Stimulated activated CD4-positive, alpha-beta T cell treated with anti-CD3 and anti-CD28 coated beads, Interleukin-15, amount 100 ng/mL, for 24 hours (primary cell): ENCODE data around the gene SEPTIN2.
"Not testable (repeated sequence)": the region's sequence is repeated elsewhere in the genome, so short reads cannot be mapped to it uniquely, and the experiment has no call there.

Source experiments
- DNase-seq: peaks from one replicate; pipeline ENCODE4 v3.0.0-alpha.2; 2020

The SEPTIN2 gene

DNA sequence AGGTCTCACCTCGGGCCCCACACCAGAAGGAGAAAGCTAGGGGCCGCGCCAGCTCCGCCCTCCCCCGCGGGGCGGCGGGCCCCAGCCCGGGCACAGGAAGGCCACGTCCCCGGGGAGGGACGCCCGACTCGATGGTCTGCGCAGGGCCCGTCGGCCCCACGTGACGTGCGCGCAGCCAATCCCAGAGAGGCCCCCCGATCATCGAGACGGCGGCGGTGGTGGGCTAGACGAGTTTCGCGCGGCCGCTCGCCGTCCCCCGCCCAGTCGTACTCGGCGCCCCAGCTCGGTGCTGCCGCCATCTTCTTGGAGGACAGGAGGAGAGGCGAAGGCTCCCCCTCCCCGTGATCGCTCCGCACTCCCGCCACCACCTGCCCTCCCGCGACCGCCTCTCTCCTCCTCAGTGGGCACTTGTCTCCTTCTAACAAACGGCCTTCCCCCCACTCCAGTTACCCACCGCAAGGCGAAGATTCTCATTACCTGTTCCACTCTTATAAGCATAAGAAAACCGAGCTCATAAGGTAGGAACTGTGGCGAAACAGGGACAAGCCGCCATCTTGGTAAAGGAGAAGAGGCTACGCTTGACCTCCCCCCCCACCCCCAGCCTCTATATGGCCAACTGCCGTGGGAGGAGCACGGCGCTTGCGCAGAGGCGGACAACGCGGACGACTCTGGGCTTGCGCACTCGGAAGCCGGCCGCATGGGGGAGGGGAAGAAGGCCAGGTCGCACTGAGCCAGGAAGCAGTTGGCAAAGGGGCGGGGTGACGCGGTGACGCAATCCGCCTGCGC, 439 bp upstream of the SEPTIN2 start, which contains the start of gene HDLBP:
Gene HDLBP, minus strand, starts transcription at position 580 of the 786 bp plus-strand sequence. CDS start 48,803 bp downstream, outside the sequence.
- peak; percentile 100 for DNase-seq

DNA sequence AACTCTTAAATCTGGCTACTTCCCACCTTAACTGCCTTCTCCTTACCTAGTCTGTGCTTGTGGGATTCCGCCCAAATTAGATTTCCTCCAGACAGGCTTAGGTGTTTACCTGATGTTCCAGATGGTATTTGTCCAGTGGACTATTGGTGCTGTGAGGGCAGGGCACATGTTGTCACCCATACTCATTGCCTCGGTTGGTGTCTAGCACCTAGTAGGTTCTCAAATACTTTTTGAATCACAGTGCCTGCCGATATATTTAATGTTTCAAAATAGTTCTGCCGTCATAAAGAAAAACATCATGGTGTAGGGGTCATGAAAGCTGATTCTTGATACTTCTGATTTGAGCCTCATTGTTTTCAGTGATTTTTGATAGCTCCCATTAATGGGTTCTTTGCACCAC, 1.1 kb downstream of the SEPTIN2 start:
- DNase-seq, result no peak

DNA sequence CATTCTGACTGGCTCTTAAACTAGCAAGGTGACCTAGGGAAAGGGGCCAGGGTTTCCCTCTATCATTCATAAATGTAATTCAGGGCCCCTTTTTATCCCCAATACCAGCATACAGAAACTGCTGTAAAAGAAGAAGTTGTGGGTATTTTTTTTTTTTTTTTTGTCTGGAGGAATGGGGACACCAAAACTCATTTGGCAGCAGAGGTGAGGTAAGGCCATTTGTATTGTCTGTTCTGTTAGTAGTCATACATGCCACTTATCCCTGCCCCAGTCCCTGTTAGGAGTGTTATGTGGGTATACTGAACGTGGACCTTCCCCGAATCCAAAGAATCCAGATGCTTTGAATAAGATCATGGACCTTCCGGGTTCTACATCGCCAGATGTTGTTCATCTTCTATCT, 1.7 kb downstream of the SEPTIN2 start:
- DNase-seq, result no peak

DNA sequence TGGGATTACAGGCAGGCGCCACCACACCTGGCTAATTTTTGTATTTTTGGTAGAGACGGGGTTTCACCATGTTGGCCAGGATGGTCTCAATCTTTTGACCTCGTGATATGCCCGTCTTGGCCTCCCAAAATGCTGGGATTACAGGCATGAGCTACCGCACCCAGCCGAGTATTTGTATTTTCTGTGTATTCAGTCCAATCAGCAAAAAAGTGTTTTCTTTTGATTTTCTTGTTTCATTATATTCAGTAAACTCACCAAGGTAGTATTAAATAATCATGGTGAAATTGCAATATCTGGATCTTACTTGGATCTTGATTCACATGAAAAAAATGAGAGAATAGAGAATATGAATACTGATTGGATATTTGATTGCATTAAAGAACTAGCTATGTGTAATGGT, 3.1 kb downstream of the SEPTIN2 start:
- not testable (repeated sequence) for DNase-seq

DNA sequence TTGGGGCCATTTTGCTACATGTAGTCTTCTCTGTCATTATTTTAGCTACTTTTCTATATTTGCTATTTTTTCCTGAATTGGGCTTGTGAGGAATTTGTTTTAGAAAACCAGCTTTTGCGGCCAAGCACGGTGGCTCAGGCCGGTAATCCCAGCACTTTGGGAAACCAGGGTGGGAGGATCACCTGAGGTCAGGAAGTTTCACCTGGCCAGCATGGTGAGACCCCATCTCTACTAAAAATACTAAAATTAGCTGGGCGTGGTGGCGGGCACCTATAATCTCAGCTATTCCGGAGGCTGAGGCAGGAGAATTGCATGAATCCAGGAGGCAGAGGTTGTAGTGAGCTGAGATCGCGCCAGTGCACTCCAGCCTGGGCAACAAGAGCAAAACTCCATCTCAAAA, 4.7 kb downstream of the SEPTIN2 start:
- DNase-seq, result no peak

DNA sequence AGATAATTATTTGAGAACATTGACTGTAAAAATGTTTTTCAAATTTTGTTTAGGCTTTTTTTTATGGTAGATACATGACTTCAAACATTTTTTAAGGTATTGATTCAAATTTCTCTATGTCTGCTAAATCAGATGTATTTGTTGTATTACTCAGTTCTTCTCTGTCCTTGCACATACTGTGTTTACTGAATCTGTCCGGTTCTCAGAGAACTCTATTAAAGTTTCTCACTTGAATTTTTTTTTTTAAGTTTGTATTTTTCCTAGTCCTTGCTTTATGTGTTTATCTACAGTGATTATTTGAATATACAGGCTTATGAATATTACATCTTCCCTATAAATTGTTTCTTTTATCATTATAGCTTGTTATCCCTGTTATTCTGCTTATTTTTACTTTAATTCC, 5.3 kb downstream of the SEPTIN2 start:
- no peak for DNase-seq

DNA sequence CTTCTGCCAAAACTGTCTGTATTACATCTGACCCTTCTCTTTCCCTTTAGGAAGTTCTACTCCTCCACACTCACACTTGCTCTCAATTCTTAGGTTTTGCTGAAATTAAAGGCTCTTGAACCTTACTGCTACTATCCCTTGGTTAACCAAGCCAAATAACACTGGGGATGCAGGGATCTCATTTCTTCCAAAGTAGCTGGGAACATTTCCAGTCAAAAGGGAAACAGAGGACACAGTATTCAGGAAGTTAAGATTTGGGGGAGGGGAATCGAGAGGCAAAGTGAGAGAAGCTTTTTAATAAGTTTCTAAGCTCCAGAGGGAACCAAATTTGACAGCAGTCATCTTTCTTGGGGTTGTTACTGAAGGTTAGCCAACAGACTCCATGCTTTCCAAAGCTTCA, 6.2 kb downstream of the SEPTIN2 start:
- DNase-seq, result no peak

DNA sequence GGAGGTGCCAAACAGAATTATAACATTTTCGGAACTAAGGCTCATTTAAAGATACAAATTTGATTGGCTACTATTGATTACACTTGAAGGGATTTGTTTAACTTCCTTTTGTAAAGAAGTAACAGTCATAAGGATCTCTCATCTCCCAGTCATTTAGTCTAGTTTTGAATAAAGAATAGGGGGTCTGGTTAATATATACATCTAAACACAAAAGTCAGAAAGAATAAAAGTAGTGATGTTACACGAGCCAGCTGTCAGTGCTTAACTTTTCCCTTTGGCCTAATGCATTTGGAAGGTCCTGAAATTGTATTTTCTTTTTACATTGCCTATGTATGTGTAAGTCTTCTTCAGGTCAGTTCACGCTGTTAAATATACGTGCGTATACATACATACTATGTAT, 8.1 kb downstream of the SEPTIN2 start:
- no peak for DNase-seq

DNA sequence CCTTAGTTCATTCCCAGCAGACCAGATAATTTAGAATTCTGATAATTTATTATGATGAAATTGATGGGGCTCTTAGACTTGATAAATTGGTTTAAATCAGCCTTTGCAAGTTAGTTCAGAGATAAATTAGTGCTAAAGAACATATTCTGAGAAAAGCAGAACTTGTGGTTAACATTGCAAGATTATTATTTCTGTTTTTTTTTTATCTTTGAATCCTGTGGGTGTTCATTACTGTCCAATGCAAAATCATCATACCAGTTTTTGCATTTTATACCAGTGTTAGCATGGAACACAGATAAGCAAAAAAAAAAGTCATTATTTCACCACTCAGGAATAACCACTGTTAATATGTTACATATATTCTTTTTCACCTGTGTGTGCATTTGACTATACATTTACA, 9.1 kb downstream of the SEPTIN2 start:
- DNase-seq, result no peak

DNA sequence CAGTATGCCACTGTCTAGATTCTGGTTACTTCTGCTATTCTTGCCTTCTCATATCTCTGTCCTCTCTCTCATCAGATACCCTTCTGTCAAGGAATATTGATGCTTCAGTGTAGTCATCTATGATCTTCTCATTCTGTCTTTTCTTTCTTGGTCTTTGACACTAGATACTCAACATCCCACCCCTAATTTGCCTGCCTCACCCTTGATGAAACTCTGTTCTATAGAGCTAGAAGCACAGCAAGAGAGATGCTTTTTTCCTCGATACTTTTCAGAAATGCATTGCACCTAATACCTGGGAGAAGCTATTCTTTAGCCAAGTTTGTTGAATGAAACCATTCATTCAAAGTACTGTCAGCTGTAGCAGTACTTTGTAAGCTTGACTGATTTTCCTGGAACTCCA, 9.5 kb downstream of the SEPTIN2 start:
- DNase-seq, result no peak

DNA sequence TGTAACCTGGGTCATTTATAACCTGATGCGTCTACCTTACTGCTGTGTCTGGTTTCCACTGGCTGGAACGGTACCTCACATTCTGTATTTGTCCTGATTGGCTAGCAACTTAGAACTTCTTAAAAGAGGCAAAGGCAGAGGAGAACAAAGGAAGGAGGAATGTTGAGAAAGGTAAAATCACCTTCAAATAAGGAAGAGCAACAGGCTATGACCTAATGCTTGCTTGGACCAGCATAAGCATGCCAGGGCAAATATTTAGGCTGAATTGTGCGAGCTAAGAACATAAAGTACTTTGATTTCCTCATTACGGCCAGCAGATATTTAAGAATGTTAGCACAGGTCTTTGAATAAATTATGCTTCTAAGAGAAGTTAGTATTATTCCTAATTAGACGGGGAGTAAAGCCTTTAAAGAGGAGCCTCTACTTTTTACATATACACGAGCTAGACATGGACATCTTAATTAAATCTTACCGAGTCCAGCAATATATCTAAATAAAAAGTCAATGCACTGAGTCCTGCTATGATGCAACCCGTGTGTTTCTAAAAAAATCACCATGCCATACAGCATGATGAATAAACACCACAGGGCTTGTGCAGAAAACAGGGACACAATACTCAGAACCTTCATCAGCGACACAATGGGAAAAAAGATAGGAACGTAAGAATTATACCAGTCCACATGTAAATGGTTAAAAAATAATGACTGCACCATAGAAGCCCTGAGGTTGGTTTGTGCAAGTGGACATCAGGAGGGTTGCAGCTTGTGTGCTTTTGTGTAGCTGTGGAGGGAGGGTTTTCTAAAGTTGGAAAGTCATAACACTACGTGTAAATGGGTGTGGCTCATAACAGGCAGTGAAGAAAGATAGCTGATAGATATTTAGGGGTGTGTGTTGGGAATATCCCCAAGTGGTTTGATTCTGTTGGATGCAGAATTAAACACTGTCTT, 14.2 kb downstream of the SEPTIN2 start:
- no peak for DNase-seq

DNA sequence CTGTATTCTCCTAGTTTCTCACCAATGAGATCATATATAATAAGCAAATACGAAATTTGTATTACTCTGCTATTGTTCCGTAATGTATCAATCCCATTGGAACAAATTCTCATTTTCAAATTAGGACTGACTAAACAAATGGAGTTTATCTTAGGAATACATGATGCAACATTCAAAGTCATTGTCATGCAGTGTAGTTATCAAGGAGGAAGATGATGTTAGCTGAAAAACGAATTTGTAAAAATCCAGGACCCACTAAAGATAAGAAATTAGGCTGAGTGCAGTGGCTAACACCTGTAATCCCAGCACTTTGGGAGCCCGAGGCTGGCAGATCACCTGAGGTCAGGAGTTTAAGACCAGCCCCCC, 14.9 kb downstream of the SEPTIN2 start:
- no peak for DNase-seq

DNA sequence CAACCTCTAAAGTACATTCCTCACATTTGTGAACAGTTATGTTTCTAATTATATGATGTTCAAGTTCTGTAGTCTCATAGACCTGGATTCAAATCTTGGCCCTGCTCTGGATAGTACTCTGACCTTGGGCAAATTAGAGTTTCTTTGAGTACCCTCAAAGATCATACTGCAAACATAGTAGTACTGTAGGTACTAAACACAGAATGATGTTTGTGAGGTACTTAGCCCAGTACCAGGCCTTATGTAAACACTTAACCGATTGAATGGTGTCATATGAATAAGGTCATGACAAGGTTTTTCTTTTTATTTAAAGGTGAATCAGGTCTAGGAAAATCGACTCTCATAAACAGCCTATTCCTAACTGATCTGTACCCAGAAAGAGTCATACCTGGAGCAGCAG, 19.1 kb downstream of the SEPTIN2 start:
- DNase-seq, result no peak

DNA sequence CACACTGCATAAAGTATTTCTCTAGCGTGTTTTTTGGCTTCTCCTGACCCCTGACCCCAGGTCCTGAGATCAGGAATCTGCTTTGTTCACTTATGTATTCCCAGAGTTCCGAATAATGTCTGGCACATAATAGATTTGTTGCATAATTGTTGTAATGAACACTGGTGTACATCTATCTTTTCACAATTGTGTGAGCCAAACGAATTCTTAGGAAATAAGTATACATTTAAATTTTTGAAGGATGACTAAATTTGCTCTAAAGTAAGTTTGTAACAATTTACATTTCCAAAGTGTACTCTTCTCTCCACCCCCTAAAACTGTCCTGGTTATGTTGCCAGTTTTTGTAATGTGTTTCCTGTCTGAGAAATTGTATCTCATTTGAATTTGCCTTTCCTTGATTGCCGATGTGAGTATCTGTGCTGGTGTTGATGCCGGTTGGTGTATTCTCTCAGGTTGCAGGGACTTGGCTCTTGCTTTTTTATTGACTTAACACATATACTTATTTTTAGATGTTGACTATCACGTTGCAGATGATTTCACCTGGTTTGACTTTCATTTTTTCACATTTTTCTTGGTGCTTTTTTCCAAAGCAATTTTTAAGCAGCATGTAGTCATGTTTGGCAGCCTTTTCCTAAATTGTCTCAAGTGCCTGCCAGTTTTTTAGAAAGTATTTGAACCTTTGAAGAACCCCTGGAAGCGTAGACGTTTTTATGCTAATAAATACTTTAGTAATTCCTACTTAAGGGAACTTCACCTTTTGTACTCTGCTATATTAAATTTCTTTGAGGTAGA, 24.3 kb downstream of the SEPTIN2 start:
- no peak for DNase-seq

DNA sequence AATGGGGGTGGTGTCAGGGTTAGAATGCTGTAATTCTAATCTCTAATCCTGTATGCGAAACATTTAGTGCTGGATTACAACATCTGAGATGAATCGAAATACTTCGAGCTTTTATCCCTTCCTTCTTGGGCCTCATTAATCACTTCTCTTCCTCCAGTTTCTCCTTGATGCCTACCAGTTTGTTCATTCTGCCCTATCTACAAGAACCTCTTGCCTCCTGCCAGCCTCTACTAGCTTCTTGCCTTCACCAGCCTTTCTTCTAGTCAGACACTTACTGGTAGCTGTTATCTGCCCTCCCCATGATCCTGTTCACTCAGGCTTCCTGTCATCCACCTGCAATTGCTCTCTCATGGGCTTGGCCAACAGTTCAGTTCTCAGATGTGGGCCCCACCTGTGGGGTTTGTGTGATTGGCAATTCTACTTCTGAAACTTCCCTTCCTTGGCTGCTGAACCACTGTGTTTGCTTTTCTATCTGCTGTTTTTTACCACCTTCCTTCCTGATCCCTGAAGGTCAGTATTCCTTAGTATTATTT, 25.0 kb downstream of the SEPTIN2 start:
- no peak for DNase-seq

DNA sequence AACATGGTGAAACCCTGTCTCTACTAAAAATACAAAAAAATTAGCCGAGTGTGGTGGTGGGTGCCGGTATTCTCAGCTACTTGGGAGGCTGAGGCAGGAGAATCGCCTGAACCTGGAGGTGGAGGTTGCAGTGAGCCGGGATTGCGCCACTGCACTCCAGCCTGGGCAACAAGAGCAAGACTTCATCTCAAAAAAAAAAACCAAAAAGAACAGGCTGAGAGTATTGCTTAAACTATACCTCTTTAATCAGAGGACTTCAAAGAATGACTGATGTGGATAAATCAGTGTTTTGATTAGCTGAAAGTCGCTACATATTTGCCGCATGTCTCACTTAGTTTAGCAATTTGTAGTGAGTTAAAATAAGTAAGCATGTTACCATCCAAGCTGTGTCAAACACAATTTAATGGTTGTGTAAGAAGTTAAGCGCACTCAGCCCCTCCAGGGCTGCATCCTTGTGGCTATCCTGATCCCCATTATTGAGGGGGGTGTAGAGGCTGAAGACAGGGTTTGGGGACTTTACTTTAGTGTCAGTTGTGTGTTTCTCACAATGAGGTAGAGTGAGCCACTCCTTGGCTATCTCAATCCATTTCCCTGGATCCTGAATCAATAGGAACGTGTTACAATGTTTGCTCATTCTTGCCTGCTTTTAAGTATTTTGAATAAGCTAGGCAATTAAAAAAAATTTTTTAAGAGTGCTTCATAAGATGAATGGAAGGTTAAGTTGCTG, 29.4 kb downstream of the SEPTIN2 start:
- no peak for DNase-seq

DNA sequence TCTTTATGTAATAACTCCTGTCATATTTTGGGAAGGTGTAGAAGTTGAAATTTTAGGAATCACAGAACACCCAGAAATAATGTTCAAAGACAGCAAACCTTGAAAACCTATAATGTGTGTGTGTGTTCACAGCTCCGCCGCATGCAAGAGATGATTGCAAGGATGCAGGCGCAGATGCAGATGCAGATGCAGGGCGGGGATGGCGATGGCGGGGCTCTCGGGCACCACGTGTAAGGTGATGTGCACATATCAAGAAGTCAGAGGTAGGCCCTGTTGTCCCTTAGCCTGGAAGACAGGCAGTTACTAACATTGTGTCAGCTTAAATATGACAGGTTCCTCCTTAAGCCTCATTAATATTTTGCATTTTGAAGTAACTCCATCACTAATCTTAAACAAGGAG, 34.2 kb downstream of the SEPTIN2 start:
- DNase-seq, result no peak

DNA sequence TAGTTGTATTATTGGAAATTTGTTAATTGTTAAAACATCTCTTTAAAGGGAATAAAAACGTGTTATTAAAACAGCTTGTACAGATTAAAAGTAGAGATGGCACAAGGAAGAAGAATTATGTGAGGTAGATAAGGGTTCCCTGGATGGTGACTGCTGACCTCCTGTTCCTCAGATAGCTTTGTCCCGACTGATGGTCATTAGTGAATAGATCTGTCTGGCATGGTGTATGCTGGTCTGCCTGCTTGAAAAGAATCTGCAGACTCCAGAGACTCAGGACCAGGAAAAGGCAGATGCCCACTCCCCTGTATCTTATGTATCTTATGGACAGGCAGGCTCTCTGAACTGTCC, 34.8 kb downstream of the SEPTIN2 start:
- DNase-seq, result no peak

DNA sequence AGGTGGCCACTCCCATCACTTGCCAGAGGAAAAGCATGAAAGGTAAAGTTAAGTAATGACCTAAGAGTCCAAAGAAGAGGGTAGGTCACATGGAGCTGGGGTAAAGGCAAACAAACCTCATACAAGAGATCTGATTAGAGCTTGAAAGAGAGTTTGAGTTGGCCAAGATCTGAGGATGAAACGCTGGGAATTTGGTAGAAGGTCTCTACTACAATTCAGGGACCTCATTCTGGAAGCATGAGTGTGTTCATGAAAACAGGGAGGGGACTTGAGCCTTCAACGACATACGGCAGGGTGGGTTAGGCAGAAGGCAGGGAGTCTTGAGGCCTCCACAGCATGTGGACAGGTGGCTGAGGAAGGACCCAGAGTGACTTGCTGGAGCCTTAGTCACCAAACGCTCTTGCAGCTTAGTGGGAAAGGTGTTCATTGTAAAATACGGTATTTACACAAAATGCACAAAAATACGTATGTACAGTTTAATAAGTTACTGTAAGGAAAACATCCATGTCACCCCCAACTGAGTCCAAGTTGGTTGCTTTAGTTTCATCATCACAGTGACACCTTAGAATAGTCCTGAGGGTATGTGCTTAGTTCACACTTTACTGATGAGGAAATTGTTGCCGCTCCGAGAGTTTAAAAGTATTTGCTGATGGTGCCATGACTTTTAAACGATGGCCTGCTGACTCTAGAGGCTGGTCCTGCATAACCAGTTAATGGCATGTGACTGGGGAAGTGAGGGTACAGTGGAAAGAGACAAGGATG, 35.3 kb downstream of the SEPTIN2 start:
- no peak for DNase-seq

DNA sequence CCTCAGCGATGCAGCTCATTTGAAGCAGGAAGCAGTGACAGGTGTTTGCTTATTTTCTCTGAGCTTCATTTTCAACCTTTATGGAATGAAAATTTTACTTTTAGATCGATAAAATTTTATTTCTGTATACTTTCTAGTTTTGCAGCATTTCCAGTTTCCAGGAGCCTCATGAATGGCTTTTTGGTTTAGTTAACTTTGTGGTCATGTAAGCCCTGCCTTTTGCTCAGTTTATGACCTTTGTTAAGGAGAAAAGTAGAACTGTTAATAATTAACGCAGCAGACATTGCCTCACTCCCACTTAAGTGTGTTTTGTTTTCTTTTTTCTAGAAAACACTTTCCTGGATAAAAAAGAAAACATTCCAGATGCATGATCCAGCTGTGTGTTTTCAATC, 35.9 kb downstream of the SEPTIN2 start:
- DNase-seq, result no peak

DNA sequence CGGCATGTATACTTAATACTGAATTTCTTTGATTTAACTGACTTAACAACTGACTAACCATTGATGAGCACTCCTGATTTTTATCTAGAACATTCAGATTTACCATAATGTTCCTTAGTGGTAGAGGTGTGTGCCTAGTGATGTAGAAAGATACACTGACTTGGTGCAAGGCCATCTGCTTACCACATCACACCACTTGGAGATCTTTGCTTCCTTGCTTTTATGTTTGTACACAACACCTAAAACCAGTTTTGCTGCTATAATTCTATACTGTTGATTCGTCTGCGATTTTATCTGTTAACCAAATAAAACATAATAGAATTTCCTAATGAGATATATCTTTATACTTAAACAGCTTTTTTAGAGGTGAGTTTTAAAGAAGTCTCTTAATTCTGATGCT, 36.5 kb downstream of the SEPTIN2 start:
- DNase-seq, result no peak
